ENCODE results near the gene KRTAP5-8.

GRCh38 chr11:71502871-71503435 is 34.9 kb upstream of the KRTAP5-8 start:
- TF ChIP-seq TARDBP (IDR thresholded peaks at IDR 0.05): no peak
- TF ChIP-seq ELF4 (IDR thresholded peaks at IDR 0.05): no peak
- TF ChIP-seq, protein P1, sequence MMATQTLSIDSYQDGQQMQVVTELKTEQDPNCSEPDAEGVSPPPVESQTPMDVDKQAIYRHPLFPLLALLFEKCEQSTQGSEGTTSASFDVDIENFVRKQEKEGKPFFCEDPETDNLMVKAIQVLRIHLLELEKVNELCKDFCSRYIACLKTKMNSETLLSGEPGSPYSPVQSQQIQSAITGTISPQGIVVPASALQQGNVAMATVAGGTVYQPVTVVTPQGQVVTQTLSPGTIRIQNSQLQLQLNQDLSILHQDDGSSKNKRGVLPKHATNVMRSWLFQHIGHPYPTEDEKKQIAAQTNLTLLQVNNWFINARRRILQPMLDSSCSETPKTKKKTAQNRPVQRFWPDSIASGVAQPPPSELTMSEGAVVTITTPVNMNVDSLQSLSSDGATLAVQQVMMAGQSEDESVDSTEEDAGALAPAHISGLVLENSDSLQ (IDR thresholded peaks at IDR 0.05): no peak
- no peak for TF ChIP-seq SP1 (IDR thresholded peaks at IDR 0.05)
- no peak for TF ChIP-seq LEF1 (IDR thresholded peaks at IDR 0.05; ENCODE audit: borderline replicate concordance)
- no peak for TF ChIP-seq FOXM1 (IDR thresholded peaks at IDR 0.05; ENCODE audit: borderline replicate concordance)
- TF ChIP-seq CTBP1 (IDR thresholded peaks at IDR 0.05; ENCODE audit: borderline replicate concordance): no peak
- TF ChIP-seq SUZ12 (IDR thresholded peaks at IDR 0.05): no peak
- TF ChIP-seq ZNF384 (IDR thresholded peaks at IDR 0.05): no peak
- no peak for TF ChIP-seq ARNT (IDR thresholded peaks at IDR 0.05)
